ENCODE measurements around the gene CTIF.

GRCh38 chr18:48676346-48676745 lies 137.5 kb downstream of the CTIF start:
- TF ChIP-seq CTCF (IDR thresholded peaks at IDR 0.05; ENCODE audit: low read depth, low read length) (no peak), EZH2phosphoT487 (IDR thresholded peaks at IDR 0.05; ENCODE audit: low read depth) (no peak)
